MCF 10A (cell line): ENCODE data around the gene MZT2A. TPM values are rescaled to one million over a fixed set of nuclear protein-coding genes. Genes with fewer than 3 reads are reported as not detected.

Experiments used
- microRNA-seq: library from miRNA; unstranded; fragments of <30 nt; microRNA quantifications from one replicate; pipeline ENCODE4 v1.2.0, GENCODE V29; 2022
- total RNA-seq: library from RNA; stranded (reverse); gene quantifications from 2 replicates; pipeline ENCODE4 v1.2.3, GENCODE V29; 2022

MZT2A gene
- total RNA-seq, 1 experiment from 2014 or later: 147 TPM

Small RNA genes within 50 kb of the gene (microRNA-seq; reads per million reads assigned to microRNA genes)
- gene MIR4784: not detected

Other genes with a start within 250 kb of the MZT2A start
- not detected in 2 replicates for gene RAB6D, start 128.2 kb downstream of the MZT2A start, total RNA-seq
- gene TUBA3D, start 16.3 kb downstream of the MZT2A start, total RNA-seq: not detected in 2 replicates
- gene CCDC74A, start 35.5 kb upstream of the MZT2A start, total RNA-seq: 0.32 and 1.1 TPM in 2 replicates